Activated naive CD8-positive, alpha-beta T cell treated with anti-CD3 and anti-CD28 coated beads for 36 hours (primary cell): ENCODE measurements around the gene TMEM240. TPM values are rescaled to one million over a fixed set of nuclear protein-coding genes. Genes with fewer than 3 reads are reported as not detected.
"Not testable (repeated sequence)": the region's sequence is repeated elsewhere in the genome, so short reads cannot be mapped to it uniquely, and the experiment has no call there.

ENCODE experiments used
- DNase-seq: peaks from one replicate; pipeline ENCODE4 v3.0.0; 2021
- H3K27ac Mint-ChIP-seq: one replicate; pipeline ENCODE4 v1.8.0; 2022; ENCODE audit warnings: mild to moderate bottlenecking, moderate library complexity, mixed read lengths
- H3K27me3 Mint-ChIP-seq: one replicate; pipeline ENCODE4 v1.8.0; 2022; ENCODE audit warnings: mild to moderate bottlenecking, mixed read lengths
- H3K36me3 Mint-ChIP-seq: one replicate; pipeline ENCODE4 v1.8.0; 2021; ENCODE audit warnings: mild to moderate bottlenecking, mixed read lengths
- H3K4me1 Mint-ChIP-seq: one replicate; pipeline ENCODE4 v1.8.0; 2021; ENCODE audit warnings: mixed read lengths
- H3K4me3 Mint-ChIP-seq: one replicate; pipeline ENCODE4 v1.8.0; 2022; ENCODE audit warnings: mild to moderate bottlenecking, moderate library complexity, mixed read lengths
- H3K9me3 Mint-ChIP-seq: one replicate; pipeline ENCODE4 v1.8.0; 2022; ENCODE audit warnings: mixed read lengths
- total RNA-seq, 2 experiments: library from RNA; stranded (reverse); gene quantifications; one replicate each; pipeline ENCODE4 v1.2.3, GENCODE V29; 2021

The TMEM240 gene
- total RNA-seq, 2 experiments from 2014 or later: 0.88 TPM; not detected in 1

DNA sequence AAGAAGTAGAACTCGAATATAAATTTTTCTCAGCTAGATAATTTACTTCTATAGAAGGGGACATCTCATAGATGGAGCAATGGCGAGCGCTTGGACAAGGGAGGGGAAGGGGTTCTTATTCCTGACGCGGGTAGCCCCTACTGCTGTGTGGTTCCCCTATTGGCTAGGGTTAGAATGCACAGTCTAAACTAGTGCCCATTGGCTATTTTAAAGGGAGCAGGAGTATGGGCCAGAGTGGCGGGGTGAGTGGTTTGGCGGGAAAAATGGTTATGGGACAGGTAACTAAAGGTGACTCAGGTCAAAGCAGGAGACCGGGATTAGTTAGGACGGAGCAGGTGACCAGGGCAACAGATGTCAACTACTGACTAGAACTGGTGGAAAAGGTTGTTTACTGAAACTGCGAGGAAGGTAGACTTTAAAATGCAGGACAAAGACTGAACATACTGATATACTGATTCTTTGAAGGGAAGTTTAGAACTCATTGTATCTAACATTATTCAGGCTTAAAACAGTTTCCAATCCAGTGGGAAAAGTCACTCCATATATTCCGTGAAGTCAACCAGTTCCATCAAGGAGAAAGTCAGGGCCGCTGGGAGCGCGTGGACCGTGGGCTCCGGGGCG is 29.4 kb downstream of the TMEM240 start:
- DNase-seq: no peak
- Mint-ChIP-seq H3K4me1 (peaks cover 7% of the 10 kb centered on the region), H3K9me3 (peaks cover 2% of the 10 kb centered on the region), H3K27ac (peak overlapping the region; percentile 86), H3K27me3 (no peaks in the 10 kb centered on the region), H3K36me3 (peaks cover 12% of the 10 kb centered on the region), H3K4me3 (peak overlapping the region; percentile 82)

GRCh38 chr1:1509465-1509850 is 31.0 kb downstream of the TMEM240 start:
- H3K4me1 Mint-ChIP-seq: peaks cover 15% of the 10 kb centered on the region
- H3K27ac Mint-ChIP-seq, H3K36me3 Mint-ChIP-seq, DNase-seq, H3K27me3 Mint-ChIP-seq, H3K4me3 Mint-ChIP-seq, H3K9me3 Mint-ChIP-seq: not testable (repeated sequence)

DNA sequence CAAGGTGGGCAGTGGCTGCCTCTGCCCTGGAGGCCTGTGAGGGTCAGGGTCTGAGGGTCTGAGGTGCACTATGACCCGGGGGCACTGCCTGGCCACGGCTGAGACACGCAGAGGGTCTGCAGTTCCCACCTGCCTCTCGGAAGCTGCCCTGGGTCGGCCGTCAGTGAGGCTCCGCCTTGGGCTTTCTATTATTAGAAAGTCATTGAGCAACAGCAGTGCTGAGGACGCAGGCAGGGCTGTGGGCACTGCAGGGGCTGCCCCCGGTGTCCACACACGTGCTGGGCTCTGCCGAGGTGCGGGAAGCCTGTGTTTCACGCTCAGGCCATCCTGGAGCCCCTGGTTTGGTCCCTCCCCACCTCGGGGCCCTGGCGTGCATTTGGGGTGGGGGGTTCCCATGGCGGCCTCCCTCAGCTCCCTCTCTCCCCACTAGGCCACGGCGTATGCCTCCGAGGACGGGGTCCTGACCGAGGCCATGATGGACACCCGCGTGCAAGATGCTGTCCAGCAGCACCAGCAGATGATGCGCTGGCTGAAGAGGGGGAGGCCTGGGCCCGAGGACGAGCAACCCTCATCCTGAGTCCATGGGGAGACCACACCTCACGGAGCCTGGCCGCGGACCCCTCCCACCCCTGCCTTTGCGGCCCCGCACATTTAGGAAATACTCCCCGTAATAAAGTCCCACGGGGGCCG is 31.5 kb downstream of the TMEM240 start:
- not testable (repeated sequence) for DNase-seq, H3K36me3 Mint-ChIP-seq
- H3K4me1 Mint-ChIP-seq: peaks cover 15% of the 10 kb centered on the region

GRCh38 chr1:1507305-1507704 is 33.1 kb downstream of the TMEM240 start:
- H3K36me3 Mint-ChIP-seq: peaks cover 4% of the 10 kb centered on the region
- H3K27me3 Mint-ChIP-seq: no peaks in the 10 kb centered on the region
- no peak overlapping the region for H3K27ac Mint-ChIP-seq
- peaks cover 15% of the 10 kb centered on the region for H3K4me1 Mint-ChIP-seq
- peaks cover 2% of the 10 kb centered on the region for H3K9me3 Mint-ChIP-seq
- DNase-seq: no peak
- no peak overlapping the region for H3K4me3 Mint-ChIP-seq

More for the DNA sequence above, 31.5 kb downstream of the TMEM240 start:
- not testable (repeated sequence) for H3K4me3 Mint-ChIP-seq, H3K9me3 Mint-ChIP-seq, H3K27me3 Mint-ChIP-seq, H3K27ac Mint-ChIP-seq

DNA sequence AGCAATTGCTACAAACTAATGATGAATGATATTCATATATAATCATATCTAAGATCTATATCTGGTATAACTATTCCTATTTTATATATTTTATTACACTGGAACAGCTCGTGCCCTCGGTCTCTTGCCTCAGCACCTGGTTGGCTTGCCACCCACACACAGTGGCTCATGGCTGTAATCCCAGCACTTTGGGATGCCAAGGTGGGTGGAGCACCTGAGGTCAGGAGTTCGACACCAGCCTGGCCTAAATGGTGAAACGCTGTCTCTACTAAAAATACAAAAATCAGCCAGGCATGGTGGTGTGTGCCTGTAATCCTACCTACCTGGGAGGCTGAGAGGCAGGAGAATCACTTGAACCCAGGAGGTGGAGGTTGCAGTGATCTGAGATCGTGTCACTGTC is 34.6 kb downstream of the TMEM240 start:
- H3K36me3 Mint-ChIP-seq, DNase-seq, H3K27me3 Mint-ChIP-seq, H3K9me3 Mint-ChIP-seq: not testable (repeated sequence)
- Mint-ChIP-seq H3K4me1 (peaks cover 11% of the 10 kb centered on the region), H3K27ac (peak overlapping the region; percentile 69), H3K4me3 (peak overlapping the region; percentile 40)

GRCh38 chr1:1505366-1505798 is 35.0 kb downstream of the TMEM240 start:
- not testable (repeated sequence) for H3K36me3 Mint-ChIP-seq, H3K4me1 Mint-ChIP-seq, DNase-seq, H3K27me3 Mint-ChIP-seq, H3K9me3 Mint-ChIP-seq
- Mint-ChIP-seq H3K27ac (peak overlapping the region; percentile 86), H3K4me3 (peak overlapping the region; percentile 60)

GRCh38 chr1:1504777-1505365 is 35.6 kb downstream of the TMEM240 start:
- H3K27ac Mint-ChIP-seq: peak overlapping the region; percentile 86
- H3K36me3 Mint-ChIP-seq, H3K9me3 Mint-ChIP-seq, H3K4me1 Mint-ChIP-seq, H3K27me3 Mint-ChIP-seq: not testable (repeated sequence)
- H3K4me3 Mint-ChIP-seq: peak overlapping the region; percentile 60
- peak; percentile 75 for DNase-seq

- H3K27me3 Mint-ChIP-seq, H3K4me1 Mint-ChIP-seq, DNase-seq, H3K9me3 Mint-ChIP-seq, H3K4me3 Mint-ChIP-seq: not testable (repeated sequence)
- Mint-ChIP-seq H3K36me3 (peaks cover 37% of the 10 kb centered on the region), H3K27ac (peak overlapping the region; percentile 8)
These were observed 44.9 kb downstream of the TMEM240 start for GRCh38 chr1:1495461-1495975.

DNA sequence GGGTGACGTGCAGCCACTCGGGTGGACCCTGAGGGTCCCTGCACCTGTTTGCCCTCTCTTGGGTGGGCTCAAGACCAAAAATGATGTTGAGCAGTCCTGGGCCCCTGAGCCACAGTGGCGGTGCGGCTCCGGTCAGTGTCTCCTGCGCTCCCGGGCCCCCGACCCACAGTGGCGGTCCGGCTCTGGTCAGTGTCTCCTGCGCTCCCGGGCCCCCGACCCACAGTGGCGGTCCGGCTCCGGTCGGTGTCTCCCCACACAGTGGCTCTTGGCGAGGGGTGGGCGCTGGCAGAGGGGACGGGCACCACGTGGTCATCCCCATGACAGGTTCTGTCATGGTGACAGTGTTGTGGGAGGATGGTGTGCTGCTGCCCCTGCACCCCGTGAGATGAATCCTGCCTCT is 46.1 kb downstream of the TMEM240 start:
- not testable (repeated sequence) for H3K27ac Mint-ChIP-seq, DNase-seq, H3K4me3 Mint-ChIP-seq, H3K9me3 Mint-ChIP-seq, H3K4me1 Mint-ChIP-seq, H3K27me3 Mint-ChIP-seq
- peaks cover 48% of the 10 kb centered on the region for H3K36me3 Mint-ChIP-seq

DNA sequence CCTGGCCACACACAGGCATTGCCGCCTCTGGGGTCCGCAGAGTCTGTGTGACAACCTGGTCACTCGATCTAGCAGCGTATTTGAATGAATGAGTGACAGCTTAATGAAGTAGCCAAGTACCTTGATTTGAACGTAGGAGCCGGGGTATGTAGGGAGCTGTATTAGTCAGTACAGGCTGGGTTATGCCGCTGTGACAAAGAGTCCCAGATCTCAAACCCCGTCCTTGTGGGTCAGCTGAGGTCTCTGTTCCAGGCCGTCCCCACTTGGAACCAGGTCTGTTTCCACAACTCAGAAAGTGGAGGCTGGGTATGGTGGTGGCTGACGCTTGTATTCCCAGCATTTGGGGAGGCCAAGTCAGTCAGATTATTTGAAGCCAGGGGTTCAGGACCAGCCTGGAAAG is 48.8 kb downstream of the TMEM240 start:
- H3K4me3 Mint-ChIP-seq: no peak overlapping the region
- H3K36me3 Mint-ChIP-seq: peaks cover 59% of the 10 kb centered on the region
- DNase-seq: no peak
- H3K9me3 Mint-ChIP-seq: peaks cover 5% of the 10 kb centered on the region
- H3K4me1 Mint-ChIP-seq: no peaks in the 10 kb centered on the region
- H3K27me3 Mint-ChIP-seq: no peaks in the 10 kb centered on the region
- H3K27ac Mint-ChIP-seq: no peak overlapping the region

GRCh38 chr1:1490633-1491230 is 49.7 kb downstream of the TMEM240 start:
- no peak overlapping the region for H3K4me3 Mint-ChIP-seq
- no peaks in the 10 kb centered on the region for H3K27me3 Mint-ChIP-seq
- H3K27ac Mint-ChIP-seq: no peak overlapping the region
- no peak for DNase-seq
- H3K36me3 Mint-ChIP-seq: peaks cover 59% of the 10 kb centered on the region
- peaks cover 5% of the 10 kb centered on the region for H3K9me3 Mint-ChIP-seq
- no peaks in the 10 kb centered on the region for H3K4me1 Mint-ChIP-seq

- Mint-ChIP-seq H3K27me3 (no peaks in the 10 kb centered on the region), H3K4me1 (no peaks in the 10 kb centered on the region), H3K4me3 (no peak overlapping the region), H3K36me3 (peaks cover 59% of the 10 kb centered on the region), H3K9me3 (peaks cover 5% of the 10 kb centered on the region), H3K27ac (no peak overlapping the region)
- no peak for DNase-seq
These were observed 50.6 kb downstream of the TMEM240 start for GRCh38 chr1:1489861-1490260.

DNA sequence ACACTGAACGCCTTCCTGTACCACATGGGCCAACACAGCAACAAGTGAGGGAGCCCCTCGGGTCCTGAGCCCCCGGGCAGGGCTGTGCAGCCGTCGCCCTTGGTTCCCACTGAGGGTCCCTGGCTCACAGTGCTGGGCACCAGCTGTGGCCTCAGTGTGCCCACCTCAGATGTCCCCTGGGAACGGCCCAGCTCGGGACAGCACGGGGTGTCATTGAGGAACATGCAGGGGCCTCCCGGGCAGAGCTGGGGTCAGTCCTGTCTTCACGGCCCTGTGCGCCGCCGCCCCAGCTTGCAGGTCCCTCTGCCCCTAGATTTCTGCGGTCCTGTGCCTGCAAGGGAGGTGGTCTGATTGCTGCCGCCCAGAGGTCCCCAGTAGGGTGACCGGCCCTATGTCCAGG is 51.2 kb downstream of the TMEM240 start:
- H3K27me3 Mint-ChIP-seq: no peaks in the 10 kb centered on the region
- peaks cover 59% of the 10 kb centered on the region for H3K36me3 Mint-ChIP-seq
- no peak for DNase-seq
- no peaks in the 10 kb centered on the region for H3K4me1 Mint-ChIP-seq
- peaks cover 5% of the 10 kb centered on the region for H3K9me3 Mint-ChIP-seq
- no peak overlapping the region for H3K4me3 Mint-ChIP-seq
- H3K27ac Mint-ChIP-seq: no peak overlapping the region

- no peaks in the 10 kb centered on the region for H3K4me1 Mint-ChIP-seq
- peaks cover 2% of the 10 kb centered on the region for H3K9me3 Mint-ChIP-seq
- DNase-seq: no peak
- no peak overlapping the region for H3K4me3 Mint-ChIP-seq
- H3K27ac Mint-ChIP-seq: no peak overlapping the region
- H3K36me3 Mint-ChIP-seq: peaks cover 47% of the 10 kb centered on the region
- no peaks in the 10 kb centered on the region for H3K27me3 Mint-ChIP-seq
These were observed 52.7 kb downstream of the TMEM240 start for GRCh38 chr1:1487701-1488100.

DNA sequence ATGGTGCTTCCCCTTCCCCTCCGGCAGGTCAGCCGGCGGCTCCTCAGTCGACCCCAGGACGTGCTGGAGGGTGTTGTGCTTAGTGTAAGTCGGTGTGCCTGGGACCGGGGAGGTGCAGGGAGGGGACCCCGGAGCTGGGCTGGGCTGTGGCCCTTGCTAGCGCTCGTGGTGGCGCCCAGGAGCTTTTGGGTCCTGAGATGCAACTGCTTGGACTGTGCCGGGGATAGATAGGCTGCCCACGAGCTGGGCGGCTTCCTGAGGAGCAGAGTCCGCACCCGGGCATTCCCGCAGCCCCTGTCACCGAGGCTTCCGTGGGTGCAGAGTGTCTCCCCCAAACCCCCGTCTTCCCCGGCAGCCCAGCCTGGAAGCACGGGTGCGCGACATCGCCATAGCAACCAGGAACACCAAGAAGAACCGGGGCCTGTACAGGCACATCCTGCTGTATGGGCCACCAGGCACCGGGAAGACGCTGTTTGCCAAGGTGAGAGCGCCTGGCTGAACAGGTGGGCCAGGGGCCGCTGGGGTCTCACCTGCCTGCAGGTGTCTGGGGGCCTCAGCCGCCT is 54.6 kb downstream of the TMEM240 start:
- DNase-seq, H3K4me3 Mint-ChIP-seq, H3K4me1 Mint-ChIP-seq, H3K27ac Mint-ChIP-seq, H3K9me3 Mint-ChIP-seq, H3K27me3 Mint-ChIP-seq: not testable (repeated sequence)
- H3K36me3 Mint-ChIP-seq: peaks cover 34% of the 10 kb centered on the region
